Measurements from ENCODE around the gene TNFRSF25. TPM values are rescaled to one million over a fixed set of nuclear protein-coding genes. Genes with fewer than 3 reads are reported as not detected.
A peak's percentile ranks its signal among the peaks of the same experiment; 100 is the strongest.

Gene TNFRSF25
- total RNA-seq, 1 donor from 2014 or later = 27.9 TPM

DNA sequence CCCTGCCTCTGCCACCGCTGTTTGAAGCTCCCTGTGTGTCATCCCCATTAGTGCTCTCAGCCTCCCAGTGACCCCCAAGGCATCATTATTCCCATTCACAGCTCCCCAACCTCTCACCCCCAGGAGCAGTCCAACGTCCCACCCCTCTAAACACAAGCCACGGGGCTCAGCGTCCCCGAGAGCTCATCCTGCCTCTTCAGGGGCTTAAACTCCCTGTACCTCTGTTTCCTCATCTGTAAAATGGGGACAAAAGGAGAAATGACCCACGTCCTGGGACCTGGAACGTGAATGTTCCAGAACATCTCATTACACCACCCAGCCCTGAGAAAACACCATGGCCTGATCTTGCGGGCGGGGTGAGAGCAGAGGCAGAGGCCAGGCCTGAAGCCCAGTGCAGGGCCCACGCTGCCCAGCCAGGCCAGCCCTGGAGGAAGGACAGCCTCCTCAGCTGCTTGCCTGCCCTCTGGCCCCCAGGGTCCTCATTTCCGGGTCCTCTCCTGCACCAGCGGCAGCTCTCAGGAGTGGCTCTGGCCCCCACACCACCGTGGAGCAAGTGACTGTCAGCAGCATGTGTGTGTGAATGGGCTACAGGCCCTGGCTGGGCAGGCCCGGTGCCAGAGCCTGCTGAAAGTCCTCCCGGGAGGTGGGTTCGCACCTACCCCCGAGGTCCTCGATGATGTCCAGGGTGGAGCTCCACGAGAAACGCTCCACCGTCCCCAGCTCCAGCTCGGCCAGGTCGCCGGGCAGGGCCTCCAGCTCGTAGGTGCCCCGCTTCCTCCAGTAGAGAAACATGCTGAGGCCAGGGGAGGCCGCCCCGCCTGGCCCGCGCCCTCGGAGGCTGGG is 39.6 kb upstream of the TNFRSF25 start:
- Mint-ChIP-seq H3K9me3 (ENCODE audit: unreplicated experiment) (no peaks in the 10 kb centered on the region), H3K36me3 (ENCODE audit: unreplicated experiment) (no peaks in the 10 kb centered on the region), H3K27ac (ENCODE audit: unreplicated experiment) (no peak overlapping the region), H3K27me3 (ENCODE audit: unreplicated experiment) (no peaks in the 10 kb centered on the region), H3K4me1 (ENCODE audit: unreplicated experiment) (peaks cover 35% of the 10 kb centered on the region), H3K4me3 (ENCODE audit: unreplicated experiment) (no peak overlapping the region)
- DNase-seq (ENCODE audit: extremely low spot score, unreplicated experiment) = no peak
- TF ChIP-seq, protein P1, sequence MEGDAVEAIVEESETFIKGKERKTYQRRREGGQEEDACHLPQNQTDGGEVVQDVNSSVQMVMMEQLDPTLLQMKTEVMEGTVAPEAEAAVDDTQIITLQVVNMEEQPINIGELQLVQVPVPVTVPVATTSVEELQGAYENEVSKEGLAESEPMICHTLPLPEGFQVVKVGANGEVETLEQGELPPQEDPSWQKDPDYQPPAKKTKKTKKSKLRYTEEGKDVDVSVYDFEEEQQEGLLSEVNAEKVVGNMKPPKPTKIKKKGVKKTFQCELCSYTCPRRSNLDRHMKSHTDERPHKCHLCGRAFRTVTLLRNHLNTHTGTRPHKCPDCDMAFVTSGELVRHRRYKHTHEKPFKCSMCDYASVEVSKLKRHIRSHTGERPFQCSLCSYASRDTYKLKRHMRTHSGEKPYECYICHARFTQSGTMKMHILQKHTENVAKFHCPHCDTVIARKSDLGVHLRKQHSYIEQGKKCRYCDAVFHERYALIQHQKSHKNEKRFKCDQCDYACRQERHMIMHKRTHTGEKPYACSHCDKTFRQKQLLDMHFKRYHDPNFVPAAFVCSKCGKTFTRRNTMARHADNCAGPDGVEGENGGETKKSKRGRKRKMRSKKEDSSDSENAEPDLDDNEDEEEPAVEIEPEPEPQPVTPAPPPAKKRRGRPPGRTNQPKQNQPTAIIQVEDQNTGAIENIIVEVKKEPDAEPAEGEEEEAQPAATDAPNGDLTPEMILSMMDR (IDR thresholded peaks at IDR 0.05) = no peak

DNA sequence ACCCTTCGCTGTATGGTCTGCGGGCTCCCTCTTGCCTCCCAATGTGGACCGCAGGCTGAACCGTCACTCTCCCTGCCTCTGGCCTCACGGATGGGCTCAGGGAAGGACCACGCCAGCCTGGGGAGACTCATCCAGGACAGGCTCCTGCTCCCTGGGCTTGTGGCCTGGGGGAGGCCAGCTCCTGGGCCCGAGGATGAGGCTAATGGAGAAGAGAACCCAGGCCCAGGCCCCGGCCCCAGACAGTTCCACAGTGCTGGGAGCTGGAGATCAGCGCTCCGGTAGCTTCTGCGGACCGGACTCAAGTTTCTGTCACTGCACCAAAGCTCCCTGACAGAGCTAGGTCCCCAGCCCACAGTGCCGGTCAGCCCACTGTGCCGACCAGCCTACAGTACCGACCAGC is 38.9 kb upstream of the TNFRSF25 start:
- TF ChIP-seq, protein P1 (IDR thresholded peaks at IDR 0.05) = no peak
- no peak overlapping the region for H3K4me3 Mint-ChIP-seq (ENCODE audit: unreplicated experiment)
- no peaks in the 10 kb centered on the region for H3K9me3 Mint-ChIP-seq (ENCODE audit: unreplicated experiment)
- no peaks in the 10 kb centered on the region for H3K36me3 Mint-ChIP-seq (ENCODE audit: unreplicated experiment)
- no peak overlapping the region for H3K27ac Mint-ChIP-seq (ENCODE audit: unreplicated experiment)
- H3K4me1 Mint-ChIP-seq (ENCODE audit: unreplicated experiment) = peaks cover 42% of the 10 kb centered on the region
- H3K27me3 Mint-ChIP-seq (ENCODE audit: unreplicated experiment) = no peaks in the 10 kb centered on the region
- no peak for DNase-seq (ENCODE audit: extremely low spot score, unreplicated experiment)

DNA sequence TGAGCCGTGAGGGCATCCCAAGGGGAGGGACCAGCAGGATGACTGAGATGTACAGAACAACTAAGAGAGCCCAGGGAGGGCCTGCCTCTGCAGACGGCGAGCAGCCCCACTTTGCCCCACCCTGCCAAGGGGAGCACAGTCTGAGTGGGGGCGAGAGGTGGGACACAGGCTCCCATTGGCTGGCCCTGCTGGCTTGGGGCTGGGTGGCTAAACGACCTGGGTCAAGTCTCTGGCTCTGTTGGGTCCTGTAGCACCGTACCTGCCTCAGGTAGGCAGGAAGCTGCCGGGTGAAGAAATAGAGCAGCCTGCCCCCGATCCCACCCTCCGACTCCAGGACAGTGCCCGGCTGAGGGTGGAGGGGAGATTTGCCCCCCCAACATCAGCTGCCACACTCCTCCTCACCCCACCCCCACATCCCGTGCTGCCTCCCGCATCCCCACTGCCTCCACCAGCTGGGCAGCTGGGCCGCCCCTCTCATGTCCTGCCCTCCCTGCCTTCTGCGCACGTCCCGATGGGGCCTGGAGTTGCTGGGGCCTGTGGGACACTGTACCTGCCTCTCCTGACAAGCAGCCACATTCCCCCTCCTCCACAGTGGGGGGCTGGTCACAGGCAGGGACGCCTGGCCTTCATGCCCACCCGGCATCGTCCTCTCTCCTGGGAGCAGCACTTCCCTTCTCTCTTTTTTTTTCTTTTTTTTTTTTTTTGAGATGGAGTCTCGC is 38.1 kb upstream of the TNFRSF25 start:
- H3K27me3 Mint-ChIP-seq (ENCODE audit: unreplicated experiment) = no peaks in the 10 kb centered on the region
- no peaks in the 10 kb centered on the region for H3K9me3 Mint-ChIP-seq (ENCODE audit: unreplicated experiment)
- peaks cover 49% of the 10 kb centered on the region for H3K4me1 Mint-ChIP-seq (ENCODE audit: unreplicated experiment)
- no peak overlapping the region for H3K27ac Mint-ChIP-seq (ENCODE audit: unreplicated experiment)
- DNase-seq (ENCODE audit: extremely low spot score, unreplicated experiment) = no peak
- TF ChIP-seq, protein P1 (IDR thresholded peaks at IDR 0.05) = no peak
- no peaks in the 10 kb centered on the region for H3K36me3 Mint-ChIP-seq (ENCODE audit: unreplicated experiment)
- no peak overlapping the region for H3K4me3 Mint-ChIP-seq (ENCODE audit: unreplicated experiment)

DNA sequence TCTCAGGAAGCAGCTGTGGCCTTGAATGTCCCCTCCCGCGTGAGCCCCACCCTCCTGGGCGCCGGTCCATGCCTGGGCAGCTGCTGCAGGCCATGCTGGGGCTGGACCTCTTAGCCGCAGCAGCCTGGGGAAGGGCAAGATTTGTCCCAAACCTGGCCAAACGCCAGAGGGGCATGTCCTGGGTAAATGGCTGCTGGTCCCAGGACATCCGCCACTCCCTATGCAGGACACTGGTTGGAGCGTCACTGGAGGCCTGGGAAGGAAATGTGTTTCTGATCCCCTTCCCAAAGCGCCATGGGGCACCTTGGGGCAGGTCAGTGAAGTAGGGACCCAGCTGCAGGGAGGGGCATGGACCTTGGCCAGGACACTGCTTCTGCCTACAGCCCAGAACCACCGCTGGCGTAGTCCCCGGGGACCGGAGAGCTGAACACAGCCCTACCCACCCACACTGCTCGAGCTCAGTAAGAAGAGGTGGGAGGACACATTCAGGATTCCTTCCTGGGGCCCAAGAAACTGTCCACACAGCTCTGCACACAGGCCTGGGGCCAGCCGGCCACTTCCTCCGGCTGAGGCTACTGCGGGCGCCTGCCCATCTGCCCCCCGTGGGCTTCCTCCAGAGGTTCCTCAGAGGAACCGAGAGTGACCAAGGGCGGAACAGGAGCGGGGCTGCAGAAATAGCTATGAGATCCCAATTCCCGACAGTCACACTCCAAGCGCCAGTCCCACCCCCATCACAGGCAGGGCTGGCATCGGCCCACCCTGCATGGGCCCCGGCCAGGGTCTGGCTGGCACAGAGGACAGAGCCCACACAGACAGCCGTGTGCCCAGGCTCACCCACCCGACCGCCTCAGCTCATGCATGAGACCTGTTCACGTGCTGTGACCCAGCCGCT is 36.3 kb upstream of the TNFRSF25 start:
- DNase-seq (ENCODE audit: extremely low spot score, unreplicated experiment) = no peak
- H3K27ac Mint-ChIP-seq (ENCODE audit: unreplicated experiment) = peak overlapping the region; percentile 92
- H3K4me3 Mint-ChIP-seq (ENCODE audit: unreplicated experiment) = no peak overlapping the region

More for the DNA sequence above, 36.3 kb upstream of the TNFRSF25 start:
- Mint-ChIP-seq H3K36me3 (ENCODE audit: unreplicated experiment) (no peaks in the 10 kb centered on the region), H3K4me1 (ENCODE audit: unreplicated experiment) (peaks cover 62% of the 10 kb centered on the region), H3K9me3 (ENCODE audit: unreplicated experiment) (no peaks in the 10 kb centered on the region), H3K27me3 (ENCODE audit: unreplicated experiment) (no peaks in the 10 kb centered on the region)
- TF ChIP-seq, protein P1 (IDR thresholded peaks at IDR 0.05) = no peak
